Activated T-cell treated with anti-CD3 and anti-CD28 coated beads, Interleukin-2, amount 50 U/mL, for 72 hours (primary cell): Measurements from ENCODE around the gene RETREG3. TPM values are rescaled to one million over a fixed set of nuclear protein-coding genes. Genes with fewer than 3 reads are reported as not detected.

Experiments
- ATAC-seq, 2 donors: fragments of 150-1000 bp; cut with Tn5 transposase; replicated peaks in 1 of 2; 2 replicates each; pipeline ENCODE4 v1.10.0; 2021; ENCODE audit warnings: moderate library complexity in 2 of 2, mild to moderate bottlenecking in 1 of 2
- DNase-seq, 2 donors: peaks; one replicate each; pipeline ENCODE4 v3.0.0; 2021 to 2022; ENCODE audit warnings: mixed read lengths in 1 of 2
- H3K27ac Mint-ChIP-seq: one replicate; pipeline ENCODE4 v1.8.0; 2022; ENCODE audit warnings: mild to moderate bottlenecking, moderate library complexity, mixed read lengths
- H3K27me3 Mint-ChIP-seq: one replicate; pipeline ENCODE4 v1.8.0; 2022; ENCODE audit warnings: low read depth, mixed read lengths
- H3K36me3 Mint-ChIP-seq, 2 donors: one replicate each; pipeline ENCODE4 v1.8.0; 2022; ENCODE audit warnings: mixed read lengths in 2 of 2, mild to moderate bottlenecking in 1 of 2; ENCODE audit not compliant: insufficient read depth in 2 of 2
- H3K4me1 Mint-ChIP-seq: one replicate; pipeline ENCODE4 v1.8.0; 2022; ENCODE audit warnings: low read depth, mixed read lengths
- H3K4me3 Mint-ChIP-seq, 2 donors: one replicate each; pipeline ENCODE4 v1.8.0; 2022; ENCODE audit warnings: mild to moderate bottlenecking in 2 of 2, mixed read lengths in 2 of 2, moderate library complexity in 2 of 2
- H3K9me3 Mint-ChIP-seq, 2 donors: one replicate each; pipeline ENCODE4 v1.8.0; 2022; ENCODE audit warnings: mixed read lengths in 2 of 2
- total RNA-seq, 2 donors: library from RNA; stranded (reverse); gene quantifications; one replicate each; pipeline ENCODE4 v1.2.3, GENCODE V29; 2022

RETREG3 gene
- total RNA-seq, 2 donors from 2014 or later: 41.5 to 42.6 TPM

DNA sequence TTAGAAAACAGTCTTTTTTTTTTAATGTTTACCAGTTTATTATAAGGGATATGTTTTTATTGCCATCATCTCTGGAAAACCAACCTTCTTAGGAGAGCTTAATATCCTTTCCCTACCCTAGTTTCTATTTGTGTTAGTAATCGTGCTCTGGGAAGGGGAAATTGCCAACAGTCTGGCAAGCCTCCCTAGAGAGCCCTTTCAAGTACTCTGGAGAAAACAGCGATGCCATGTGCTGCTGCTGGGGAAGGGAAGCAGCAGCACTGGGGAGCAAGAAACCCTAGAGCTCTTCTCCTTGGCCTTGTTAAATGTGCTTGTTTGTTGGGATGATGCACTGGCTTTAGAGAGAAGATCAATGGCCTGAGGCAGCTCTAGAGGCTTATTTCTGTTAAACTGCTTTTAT, 10.3 kb downstream of the RETREG3 start:
- DNase-seq (no peak), ATAC-seq (no peak)
- H3K27me3 Mint-ChIP-seq: no peaks in the 10 kb centered on the region
- peaks cover 25% of the 10 kb centered on the region for H3K4me1 Mint-ChIP-seq
- H3K36me3 Mint-ChIP-seq: peaks cover 4 to 10% of the 10 kb centered on the region in 2 donors
- no peaks in the 10 kb centered on the region for H3K9me3 Mint-ChIP-seq
- no peak overlapping the region for H3K4me3 Mint-ChIP-seq
- H3K27ac Mint-ChIP-seq: peak overlapping the region; percentile 21

DNA sequence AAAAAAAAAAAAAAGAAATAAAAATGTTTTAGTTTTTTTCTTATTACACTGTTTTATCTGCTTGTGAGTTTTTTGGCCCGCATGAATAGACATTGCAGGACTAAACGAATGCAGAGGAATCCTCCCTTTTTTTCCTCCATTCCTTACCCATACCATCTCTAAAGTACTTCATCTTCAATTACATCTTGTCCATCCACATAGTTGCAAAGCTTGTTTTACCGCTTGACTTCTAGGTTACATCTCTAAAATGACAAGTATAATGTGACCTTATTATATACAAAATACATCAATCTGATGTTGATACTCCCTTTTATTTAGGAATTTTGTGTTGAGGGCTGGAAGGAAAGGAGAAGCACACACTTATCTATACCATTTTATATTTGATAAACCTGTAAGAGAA, 12.8 kb downstream of the RETREG3 start:
- H3K4me1 Mint-ChIP-seq: peaks cover 14% of the 10 kb centered on the region
- ATAC-seq: no peak
- peak overlapping the region; percentile 4 for H3K27ac Mint-ChIP-seq
- no peaks in the 10 kb centered on the region for H3K9me3 Mint-ChIP-seq
- H3K36me3 Mint-ChIP-seq: peaks cover 4 to 7% of the 10 kb centered on the region in 2 donors
- H3K4me3 Mint-ChIP-seq: no peak overlapping the region
- DNase-seq: no peak
- H3K27me3 Mint-ChIP-seq: no peaks in the 10 kb centered on the region

DNA sequence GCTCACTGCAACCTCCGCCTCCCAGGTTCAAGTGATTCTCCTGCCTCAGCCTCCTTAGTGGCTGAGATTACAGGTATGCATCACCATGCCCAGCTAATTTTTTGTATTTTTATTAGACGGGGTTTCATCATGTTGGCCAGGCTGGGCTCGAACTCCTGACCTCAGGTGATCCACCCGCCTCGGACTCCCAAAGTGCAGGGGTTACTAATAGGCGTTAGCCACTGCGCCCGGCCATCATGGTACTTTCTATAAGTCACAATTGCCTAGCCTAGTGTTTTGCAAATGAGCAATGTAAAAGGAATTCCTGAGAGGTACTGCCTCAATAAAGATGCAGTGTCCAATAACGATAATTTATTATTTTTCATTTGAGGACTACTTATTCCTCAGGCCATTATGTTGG, 17.8 kb downstream of the RETREG3 start:
- Mint-ChIP-seq H3K36me3 (peaks cover 8 to 17% of the 10 kb centered on the region in 2 donors), H3K27me3 (no peaks in the 10 kb centered on the region), H3K27ac (no peak overlapping the region), H3K9me3 (no peaks in the 10 kb centered on the region), H3K4me3 (no peak overlapping the region), H3K4me1 (no peaks in the 10 kb centered on the region)
- DNase-seq: no peak
- ATAC-seq: no peak

DNA sequence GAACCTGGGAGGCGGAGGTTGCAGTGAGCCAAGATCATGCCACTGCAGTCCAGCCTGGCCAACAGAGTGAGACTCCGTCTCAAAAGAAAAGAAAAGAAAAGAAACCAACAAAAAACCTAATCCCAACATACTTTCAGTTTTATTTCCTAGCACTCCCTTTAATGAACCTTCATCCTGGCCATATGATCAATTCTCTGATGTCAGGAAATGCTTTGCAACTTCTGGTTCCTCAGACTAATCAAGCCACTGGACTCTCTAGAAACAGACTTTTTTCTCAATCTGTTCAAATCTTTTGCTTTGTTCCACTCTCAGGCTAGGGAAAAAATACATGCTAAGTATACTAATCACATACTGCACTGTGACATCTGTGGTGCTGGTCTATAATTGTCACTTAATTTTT, 18.3 kb downstream of the RETREG3 start:
- DNase-seq: no peak
- H3K27me3 Mint-ChIP-seq: no peaks in the 10 kb centered on the region
- H3K9me3 Mint-ChIP-seq: no peaks in the 10 kb centered on the region
- H3K4me3 Mint-ChIP-seq: no peak overlapping the region
- H3K27ac Mint-ChIP-seq: no peak overlapping the region
- H3K36me3 Mint-ChIP-seq: peaks cover 6 to 16% of the 10 kb centered on the region in 2 donors
- no peaks in the 10 kb centered on the region for H3K4me1 Mint-ChIP-seq
- ATAC-seq: no peak

DNA sequence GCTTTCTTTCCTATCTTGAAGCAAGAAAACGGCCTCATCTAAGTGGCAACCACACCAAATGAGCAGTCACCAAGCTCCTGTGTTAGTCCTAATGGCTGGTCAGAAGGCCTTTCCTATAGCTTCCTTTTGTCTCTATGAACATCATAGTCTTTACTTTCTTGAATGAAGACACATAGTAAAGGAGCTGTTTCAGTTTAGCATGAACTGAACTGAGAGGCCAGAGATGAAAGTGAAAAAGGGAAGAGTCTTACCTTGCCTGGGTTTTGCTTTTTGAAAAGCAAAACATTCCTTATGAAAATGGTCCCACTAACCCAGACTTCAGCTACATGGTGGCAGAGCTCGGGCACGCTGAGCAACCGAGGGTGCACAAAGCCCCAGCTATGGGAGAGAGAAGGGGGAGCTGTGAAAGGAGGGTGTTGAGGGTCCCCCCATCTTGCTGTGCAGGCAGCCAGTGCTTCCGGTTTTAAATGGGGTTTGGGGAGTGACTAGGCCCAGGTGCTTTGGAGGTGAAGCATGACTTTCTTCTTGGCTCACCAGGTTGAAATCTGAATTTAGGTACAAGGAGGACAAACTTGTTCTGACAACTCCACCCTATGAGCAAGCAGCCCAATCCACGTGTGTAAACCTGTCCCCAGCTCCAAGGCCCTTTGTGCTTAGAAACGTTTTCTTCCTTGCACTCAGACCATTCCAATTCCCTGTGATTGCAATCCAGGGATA, 22.5 kb downstream of the RETREG3 start:
- H3K9me3 Mint-ChIP-seq: no peaks in the 10 kb centered on the region
- no peak overlapping the region for H3K4me3 Mint-ChIP-seq
- peaks cover 11 to 15% of the 10 kb centered on the region in 2 donors for H3K36me3 Mint-ChIP-seq
- DNase-seq: no peak
- peak overlapping the region; percentile 47 for H3K27ac Mint-ChIP-seq
- ATAC-seq: no peak
- no peaks in the 10 kb centered on the region for H3K4me1 Mint-ChIP-seq
- H3K27me3 Mint-ChIP-seq: no peaks in the 10 kb centered on the region

DNA sequence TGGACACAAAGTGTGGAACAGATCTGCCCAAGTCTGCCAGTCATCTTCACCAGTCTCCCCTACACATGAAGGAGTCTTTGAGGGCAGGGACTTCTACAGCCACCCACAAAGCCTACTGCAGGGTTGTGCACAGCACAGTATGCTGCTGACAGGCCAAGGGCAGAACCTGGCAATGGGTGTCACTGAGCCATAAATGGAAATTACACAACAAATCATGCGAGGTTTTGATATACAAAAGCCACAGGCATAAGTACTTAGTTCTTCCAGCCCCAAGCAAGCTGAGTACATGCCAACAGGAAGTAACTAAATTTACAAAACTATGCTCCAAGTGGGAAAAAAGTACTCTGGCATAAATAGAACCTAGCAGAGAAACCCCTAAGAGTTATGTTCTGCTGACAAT, 23.8 kb downstream of the RETREG3 start:
- no peaks in the 10 kb centered on the region for H3K27me3 Mint-ChIP-seq
- ATAC-seq: no peak
- H3K27ac Mint-ChIP-seq: no peak overlapping the region
- no peaks in the 10 kb centered on the region for H3K4me1 Mint-ChIP-seq
- no peak for DNase-seq
- no peaks in the 10 kb centered on the region for H3K9me3 Mint-ChIP-seq
- peaks cover 9 to 15% of the 10 kb centered on the region in 2 donors for H3K36me3 Mint-ChIP-seq
- H3K4me3 Mint-ChIP-seq: no peak overlapping the region

DNA sequence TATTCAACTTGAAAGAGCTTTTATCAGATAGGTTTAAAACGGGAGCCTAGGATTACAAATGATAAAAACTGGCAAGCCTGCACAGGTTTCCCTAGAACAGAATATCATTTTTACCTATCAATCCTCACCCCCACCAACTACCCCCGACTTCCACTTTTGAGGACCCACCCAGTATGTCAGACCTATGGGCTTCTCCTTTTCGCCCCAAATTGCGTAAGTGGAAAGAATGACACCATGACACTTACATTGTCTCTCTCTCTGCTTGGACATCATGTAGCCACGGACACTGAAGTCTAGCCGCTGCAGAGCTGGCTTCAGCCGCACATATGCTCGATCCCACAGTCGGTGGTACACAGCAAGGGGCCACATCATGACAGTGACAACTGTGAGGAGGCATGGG, 24.3 kb downstream of the RETREG3 start:
- Mint-ChIP-seq H3K4me3 (no peak overlapping the region), H3K36me3 (peaks cover 9 to 15% of the 10 kb centered on the region in 2 donors), H3K27me3 (no peaks in the 10 kb centered on the region), H3K27ac (no peak overlapping the region), H3K9me3 (no peaks in the 10 kb centered on the region), H3K4me1 (peaks cover under 1% of the 10 kb centered on the region)
- no peak for ATAC-seq
- no peak for DNase-seq

DNA sequence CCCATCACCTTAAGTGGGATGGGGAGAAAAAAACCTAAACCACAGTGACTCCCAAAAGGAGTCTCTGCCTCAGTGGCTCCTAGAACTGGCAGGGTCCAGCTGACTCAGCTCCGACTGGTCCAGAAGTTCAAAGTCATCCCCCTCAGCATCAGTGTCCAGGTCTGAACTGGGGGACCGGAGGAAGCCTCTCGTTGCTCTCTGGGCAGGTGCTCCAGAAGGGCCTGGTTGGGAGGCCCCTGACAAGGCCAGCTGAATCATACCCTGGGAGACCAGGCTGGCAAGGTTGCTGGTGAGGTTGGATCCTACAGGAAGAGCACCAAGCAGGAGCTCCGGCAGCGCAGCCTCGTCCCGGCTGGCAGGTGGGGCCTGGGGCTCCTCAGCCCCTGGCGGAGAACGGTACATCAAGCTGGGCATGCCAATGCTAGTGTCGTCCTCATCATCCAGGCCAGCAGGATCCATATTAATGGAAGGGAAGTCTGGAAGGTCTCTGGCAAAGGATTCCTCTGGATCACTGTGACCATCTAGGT, 27.4 kb downstream of the RETREG3 start:
- no peak for ATAC-seq
- peaks cover 21% of the 10 kb centered on the region for H3K4me1 Mint-ChIP-seq
- H3K9me3 Mint-ChIP-seq: no peaks in the 10 kb centered on the region
- no peaks in the 10 kb centered on the region for H3K27me3 Mint-ChIP-seq
- DNase-seq: no peak
- peaks cover 6 to 7% of the 10 kb centered on the region in 2 donors for H3K36me3 Mint-ChIP-seq
- H3K4me3 Mint-ChIP-seq: no peak overlapping the region
- H3K27ac Mint-ChIP-seq: no peak overlapping the region

DNA sequence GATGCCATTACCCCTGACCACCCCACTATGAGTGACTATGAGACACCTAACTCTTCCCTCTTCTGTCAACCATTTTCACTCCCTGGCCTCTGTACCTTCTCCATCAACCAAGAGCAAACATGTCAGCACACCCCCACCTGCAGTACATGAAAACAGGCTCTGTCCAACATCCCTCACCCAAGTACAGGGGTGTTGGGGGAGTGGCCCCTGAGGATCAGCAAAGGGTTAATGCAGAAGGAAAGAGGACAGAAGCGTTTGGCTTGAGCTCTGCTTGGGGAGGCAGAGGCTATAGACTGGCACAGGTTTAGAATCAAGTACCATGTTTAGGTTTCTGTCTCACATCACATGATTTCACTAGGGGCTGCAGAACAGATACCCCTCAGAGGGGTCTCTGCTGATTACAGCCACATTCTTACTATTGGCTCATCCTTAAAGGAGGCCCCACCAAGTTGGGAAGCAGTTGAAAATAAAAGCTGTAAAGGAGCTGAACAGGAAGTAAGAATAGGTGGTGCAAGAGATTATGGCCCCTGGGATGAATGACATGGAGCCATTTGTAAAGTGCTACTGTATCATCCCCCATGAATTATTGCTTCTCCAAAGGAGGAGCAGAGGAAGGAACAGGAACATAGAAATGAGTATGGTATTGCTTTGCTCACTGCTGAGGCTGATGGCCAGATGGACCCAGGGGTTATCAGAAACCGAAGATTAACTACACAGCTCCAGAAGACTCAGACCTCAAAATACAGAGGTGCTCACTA, 29.2 kb downstream of the RETREG3 start:
- H3K4me1 Mint-ChIP-seq: peaks cover 37% of the 10 kb centered on the region

DNA sequence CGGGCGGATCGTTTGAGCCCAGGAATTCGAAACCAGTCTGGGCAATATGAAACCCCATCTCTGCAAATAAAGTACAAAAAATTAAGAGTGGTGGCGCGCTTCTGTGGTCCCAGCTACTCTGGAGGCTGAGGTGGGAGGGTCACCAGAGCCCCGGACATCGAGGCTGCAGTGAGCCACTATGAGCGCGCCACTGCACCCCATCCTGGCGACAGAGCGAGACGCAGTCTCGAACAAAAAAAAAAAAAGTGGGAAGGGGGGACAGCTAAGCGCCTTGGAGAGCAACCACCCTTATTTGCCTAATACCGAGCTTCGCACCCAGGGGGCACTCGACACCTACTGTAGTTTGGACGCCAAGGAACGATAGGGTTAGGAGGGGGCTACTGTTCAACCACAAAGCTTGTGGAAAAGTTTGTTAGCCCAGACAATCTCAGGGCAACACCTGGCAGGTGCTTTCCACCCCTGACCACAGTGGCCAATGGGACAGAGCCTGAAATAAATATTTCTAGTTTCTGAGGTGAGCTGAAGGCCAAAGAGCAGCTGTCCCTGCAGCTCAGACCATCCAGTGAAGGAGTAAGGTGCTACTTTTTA, 30.8 kb downstream of the RETREG3 start:
- Mint-ChIP-seq H3K27me3 (no peaks in the 10 kb centered on the region), H3K9me3 (no peaks in the 10 kb centered on the region), H3K27ac (peak overlapping the region; percentile 97), H3K36me3 (peaks cover 12 to 23% of the 10 kb centered on the region in 2 donors), H3K4me3 (peak overlapping the region; percentile 92 to 96), H3K4me1 (peaks cover 48% of the 10 kb centered on the region)
- ATAC-seq (peak; percentile 35 to 38), DNase-seq (peak; percentile 74 to 75)

More for the DNA sequence above, 29.2 kb downstream of the RETREG3 start:
- Mint-ChIP-seq H3K9me3 (no peaks in the 10 kb centered on the region), H3K27ac (peak overlapping the region; percentile 5), H3K4me3 (peak overlapping the region in 1 of 2 donors; percentile 23), H3K36me3 (peaks cover 12 to 18% of the 10 kb centered on the region in 2 donors), H3K27me3 (no peaks in the 10 kb centered on the region)
- no peak for DNase-seq
- no peak for ATAC-seq

DNA sequence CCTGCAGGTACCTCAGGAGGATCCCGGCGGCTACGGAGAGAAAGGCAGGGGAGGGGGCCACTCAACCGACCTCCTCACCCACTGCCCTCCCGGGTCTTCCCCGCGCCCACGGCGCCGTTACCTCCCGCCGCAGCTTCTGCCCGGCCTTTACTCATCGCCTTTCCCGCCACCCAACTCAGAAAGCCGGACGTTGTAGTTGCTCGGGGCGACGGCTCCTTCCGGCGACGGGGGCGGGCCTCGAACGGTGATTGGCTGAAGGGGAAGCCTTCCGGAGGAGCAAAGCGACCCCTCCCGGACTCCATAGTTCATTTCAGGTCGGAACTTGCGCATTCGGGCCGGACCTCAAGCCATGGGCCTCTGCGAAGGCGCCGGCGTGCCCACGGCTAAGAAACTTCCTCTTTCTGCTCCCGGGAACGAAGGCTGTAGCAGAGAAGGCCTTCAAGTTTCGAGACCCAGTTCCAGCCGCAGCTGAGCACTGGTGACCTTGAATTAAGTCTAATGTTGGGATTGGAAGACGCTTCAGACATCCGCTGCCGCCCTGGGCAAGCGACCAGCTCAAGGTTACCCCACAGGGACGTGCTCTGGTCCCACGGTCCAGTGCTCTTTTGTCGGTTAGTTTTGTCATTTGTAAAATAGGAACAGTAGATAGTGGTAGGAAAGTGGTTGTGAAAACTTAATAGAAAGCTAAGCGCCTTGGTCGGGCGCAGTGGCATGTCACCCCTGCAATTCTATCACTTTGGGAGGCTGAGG, 31.5 kb downstream of the RETREG3 start, which contains the start of gene PSMC3IP:
PSMC3IP (minus strand) TSS at position 198 of the 750 bp plus-strand sequence; CDS start at position 155, 43 bp downstream.
- Mint-ChIP-seq H3K27ac (peak within 1 kb of the TSS; percentile 97), H3K4me3 (peak within 1 kb of the TSS; percentile 92 to 96), H3K36me3 (peaks cover 15 to 24% of the 10 kb centered on the region in 2 donors), H3K4me1 (peaks cover 55% of the 10 kb centered on the region), H3K27me3 (no peaks in the 10 kb centered on the region), H3K9me3 (no peaks in the 10 kb centered on the region)
- ATAC-seq (peak; percentile 95 to 97), DNase-seq (peak; percentile 96 to 97)

DNA sequence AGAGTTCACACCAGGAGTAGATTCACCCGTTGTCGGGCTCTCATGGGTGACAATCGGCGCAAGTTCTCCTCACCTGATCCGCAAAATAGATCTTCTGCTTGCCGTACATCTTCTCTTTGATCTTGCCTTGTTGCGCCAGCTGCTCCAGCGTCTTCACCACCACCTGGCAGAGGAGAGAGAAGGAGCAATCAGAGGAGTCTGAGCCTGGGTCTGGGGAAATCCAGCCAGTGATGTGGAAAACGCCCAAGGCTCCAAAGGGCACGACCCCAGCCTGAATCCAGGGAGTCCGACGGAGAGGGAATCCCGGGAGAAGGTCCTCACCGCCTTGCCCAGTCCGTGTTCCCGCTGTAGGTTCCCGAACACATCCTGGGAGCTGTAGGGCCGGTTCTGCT, 32.0 kb downstream of the RETREG3 start:
- peaks cover 56% of the 10 kb centered on the region for H3K4me1 Mint-ChIP-seq
- DNase-seq: no peak
- no peaks in the 10 kb centered on the region for H3K9me3 Mint-ChIP-seq
- peaks cover 15 to 25% of the 10 kb centered on the region in 2 donors for H3K36me3 Mint-ChIP-seq
- peak overlapping the region; percentile 92 to 96 for H3K4me3 Mint-ChIP-seq
- H3K27ac Mint-ChIP-seq: peak overlapping the region; percentile 86
- H3K27me3 Mint-ChIP-seq: no peaks in the 10 kb centered on the region
- ATAC-seq: peak; percentile 3 to 5
